ENCODE results near the gene TECPR1. TPM values are rescaled to one million over a fixed set of nuclear protein-coding genes. Genes with fewer than 3 reads are reported as not detected.

The TECPR1 gene
- polyA plus RNA-seq, 2 of the 4 experiments (the other 2 are of a cell fraction), result 2.5 to 11.1 TPM

DNA sequence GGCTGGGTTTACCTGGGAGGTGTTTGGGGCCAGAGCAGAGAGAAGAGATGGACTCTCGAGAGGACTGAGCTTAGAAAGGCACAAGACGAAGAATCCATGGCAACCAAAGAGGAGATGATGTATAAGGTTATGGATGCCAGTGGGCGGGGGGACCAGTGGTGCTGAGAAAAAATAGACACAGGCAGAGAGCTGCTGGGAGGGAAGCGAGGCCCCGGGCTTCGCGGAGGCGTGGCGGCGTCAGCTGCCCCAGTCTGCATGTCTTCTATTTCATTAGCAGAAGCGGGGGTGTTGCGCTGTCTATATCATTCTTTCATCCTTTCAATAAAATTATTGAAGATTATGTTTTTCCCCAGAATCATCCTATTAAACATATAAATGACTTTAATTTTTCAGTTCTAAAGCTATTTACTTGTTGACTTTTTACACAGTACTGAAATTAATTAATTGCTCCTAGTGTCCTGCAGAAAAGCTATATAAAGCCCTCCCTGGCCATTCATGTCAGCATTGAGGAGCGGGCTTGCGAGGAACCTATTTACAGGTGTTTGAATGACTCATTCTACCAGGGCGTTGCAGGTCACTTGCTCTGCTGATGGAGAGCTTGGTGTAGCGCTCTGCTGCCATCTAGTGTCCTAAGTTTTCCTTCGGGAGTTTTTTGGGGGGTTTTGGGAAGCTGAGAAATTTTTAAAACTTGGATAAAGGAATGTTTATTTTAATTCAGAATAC is 83.7 kb downstream of the TECPR1 start:
- no peak overlapping the region for H3K4me3 ChIP-seq
- TF ChIP-seq, protein P1, sequence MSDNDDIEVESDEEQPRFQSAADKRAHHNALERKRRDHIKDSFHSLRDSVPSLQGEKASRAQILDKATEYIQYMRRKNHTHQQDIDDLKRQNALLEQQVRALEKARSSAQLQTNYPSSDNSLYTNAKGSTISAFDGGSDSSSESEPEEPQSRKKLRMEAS (IDR thresholded peaks at IDR 0.05), result no peak
- TF ChIP-seq, protein P2, sequence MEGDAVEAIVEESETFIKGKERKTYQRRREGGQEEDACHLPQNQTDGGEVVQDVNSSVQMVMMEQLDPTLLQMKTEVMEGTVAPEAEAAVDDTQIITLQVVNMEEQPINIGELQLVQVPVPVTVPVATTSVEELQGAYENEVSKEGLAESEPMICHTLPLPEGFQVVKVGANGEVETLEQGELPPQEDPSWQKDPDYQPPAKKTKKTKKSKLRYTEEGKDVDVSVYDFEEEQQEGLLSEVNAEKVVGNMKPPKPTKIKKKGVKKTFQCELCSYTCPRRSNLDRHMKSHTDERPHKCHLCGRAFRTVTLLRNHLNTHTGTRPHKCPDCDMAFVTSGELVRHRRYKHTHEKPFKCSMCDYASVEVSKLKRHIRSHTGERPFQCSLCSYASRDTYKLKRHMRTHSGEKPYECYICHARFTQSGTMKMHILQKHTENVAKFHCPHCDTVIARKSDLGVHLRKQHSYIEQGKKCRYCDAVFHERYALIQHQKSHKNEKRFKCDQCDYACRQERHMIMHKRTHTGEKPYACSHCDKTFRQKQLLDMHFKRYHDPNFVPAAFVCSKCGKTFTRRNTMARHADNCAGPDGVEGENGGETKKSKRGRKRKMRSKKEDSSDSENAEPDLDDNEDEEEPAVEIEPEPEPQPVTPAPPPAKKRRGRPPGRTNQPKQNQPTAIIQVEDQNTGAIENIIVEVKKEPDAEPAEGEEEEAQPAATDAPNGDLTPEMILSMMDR (IDR thresholded peaks at IDR 0.05), result peak; percentile 95
- TF ChIP-seq FOSL2 (IDR thresholded peaks at IDR 0.05) (0 out of 2 replicates have a peak, but pooled peaks have one; percentile 18), FOSL2 (CRISPR knock-in tag; IDR thresholded peaks at IDR 0.05) (peak; percentile 85), ESRRA (IDR thresholded peaks at IDR 0.05; ENCODE audit: borderline replicate concordance, low read length) (no peak), SMC3 (IDR thresholded peaks at IDR 0.05) (peak; percentile 84), RAD21 (conservative IDR thresholded peaks at IDR 0.05 in 1 of 2, IDR thresholded peaks at IDR 0.05 in 1 of 2) (peak; percentile 91 to 94), SREBF2 (IDR thresholded peaks at IDR 0.05) (no peak), RFX5 (IDR thresholded peaks at IDR 0.05) (no peak), RCOR1 (IDR thresholded peaks at IDR 0.05; ENCODE audit: low read depth, low read length) (no peak), EHF (CRISPR knock-in tag; IDR thresholded peaks at IDR 0.05) (no peak)
- TF ChIP-seq, protein P3, sequence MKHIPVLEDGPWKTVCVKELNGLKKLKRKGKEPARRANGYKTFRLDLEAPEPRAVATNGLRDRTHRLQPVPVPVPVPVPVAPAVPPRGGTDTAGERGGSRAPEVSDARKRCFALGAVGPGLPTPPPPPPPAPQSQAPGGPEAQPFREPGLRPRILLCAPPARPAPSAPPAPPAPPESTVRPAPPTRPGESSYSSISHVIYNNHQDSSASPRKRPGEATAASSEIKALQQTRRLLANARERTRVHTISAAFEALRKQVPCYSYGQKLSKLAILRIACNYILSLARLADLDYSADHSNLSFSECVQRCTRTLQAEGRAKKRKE (CRISPR knock-in tag; IDR thresholded peaks at IDR 0.05; ENCODE audit: low read depth), result no peak
- peak; percentile 71 to 82 for DNase-seq (ENCODE audit: low read depth in 1 of 2, low spot score in 1 of 2)
- no peaks in the 10 kb centered on the region for H3K9me3 ChIP-seq
- FAIRE-seq, result no peak
- CTCF ChIA-PET, result interaction anchor here (0.5 to 24.1 kb wide), 50 partner anchors 9 to 757 kb away, joined by 3 to 493 read pairs (median 5); partner anchors contain the start of gene LMTK2
- H3K4me2 ChIP-seq, result no peak overlapping the region
- WGBS (ENCODE audit: missing lambda C conversion rate), result 59% methylated on average over 17 of the region's 17 CpGs
- ATAC-seq, result peak; percentile 68 to 75; a peak in 5 of 6 replicates
- POLR2A ChIA-PET, result interaction anchor here (0.7 kb wide), 1 partner anchor 147 kb away, joined by 3 read pairs; no protein-coding TSS in a partner anchor
- H3K27ac ChIP-seq, result no peak overlapping the region
- H3K4me1 ChIP-seq, result peaks cover 3% of the 10 kb centered on the region; the same call in 1 of the 3 replicates

DNA sequence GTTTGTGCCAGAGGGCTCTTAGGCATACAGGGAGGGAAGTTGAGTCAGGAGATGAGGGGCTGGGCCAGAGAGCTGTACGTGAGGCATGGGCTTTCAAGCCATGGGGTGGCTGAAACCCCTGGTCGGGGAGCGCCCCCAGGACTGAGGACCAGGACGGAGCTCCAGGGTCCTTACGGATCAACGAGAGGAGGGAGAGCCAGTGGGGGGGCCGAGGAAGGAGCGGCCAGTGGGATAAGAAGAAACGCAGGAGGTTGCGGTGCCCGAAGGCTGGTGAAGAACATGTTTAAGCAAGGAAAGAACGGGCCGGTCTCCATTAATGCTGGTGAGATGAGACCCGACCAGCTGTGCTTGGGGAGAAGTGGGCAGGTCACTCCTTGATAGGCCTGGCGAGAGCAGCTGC is 84.4 kb downstream of the TECPR1 start:
- H3K4me2 ChIP-seq, result no peak overlapping the region
- CTCF ChIA-PET, result interaction anchor here (0.5 to 24.1 kb wide), 25 partner anchors 11 to 757 kb away, joined by 3 to 493 read pairs (median 6); partner anchors contain the start of gene LMTK2
- ATAC-seq (peak in 1 of 2 experiments; percentile 9; a peak in 1 of 6 replicates), DNase-seq (ENCODE audit: low read depth in 1 of 2, low spot score in 1 of 2) (no peak), FAIRE-seq (no peak)
- H3K4me3 ChIP-seq, result no peak overlapping the region
- H3K4me1 ChIP-seq, result peaks cover 3% of the 10 kb centered on the region; the same call in 1 of the 3 replicates
- POLR2A ChIA-PET, result no interaction called here
- 95% methylated on average over 15 of the region's 15 CpGs for WGBS (ENCODE audit: missing lambda C conversion rate)
- TF ChIP-seq ZFP36 (IDR thresholded peaks at IDR 0.05; ENCODE audit: borderline replicate concordance, partially characterized antibody) (no peak), CEBPB (IDR thresholded peaks at IDR 0.05) (no peak), EHMT2 (IDR thresholded peaks at IDR 0.05; ENCODE audit: low read depth) (no peak), HOXB5 (CRISPR knock-in tag; IDR thresholded peaks at IDR 0.05) (no peak), GATA3 (IDR thresholded peaks at IDR 0.05; ENCODE audit: borderline replicate concordance) (no peak), CBX2 (IDR thresholded peaks at IDR 0.05; ENCODE audit: borderline replicate concordance, low read depth) (no peak), PHF8 (IDR thresholded peaks at IDR 0.05; ENCODE audit: borderline replicate concordance, low read depth) (no peak), KDM1A (IDR thresholded peaks at IDR 0.05; ENCODE audit: low read depth) (no peak), RCOR1 (IDR thresholded peaks at IDR 0.05; ENCODE audit: low read depth, low read length) (no peak), POLR2A (IDR thresholded peaks at IDR 0.05; ENCODE audit: low read length) (no peak), EHF (CRISPR knock-in tag; IDR thresholded peaks at IDR 0.05) (no peak), POLR2AphosphoS2 (conservative IDR thresholded peaks at IDR 0.05; ENCODE audit: low read length) (no peak), MYC (IDR thresholded peaks at IDR 0.05; ENCODE audit: borderline replicate concordance, low read length) (no peak)
- TF ChIP-seq, protein P4, sequence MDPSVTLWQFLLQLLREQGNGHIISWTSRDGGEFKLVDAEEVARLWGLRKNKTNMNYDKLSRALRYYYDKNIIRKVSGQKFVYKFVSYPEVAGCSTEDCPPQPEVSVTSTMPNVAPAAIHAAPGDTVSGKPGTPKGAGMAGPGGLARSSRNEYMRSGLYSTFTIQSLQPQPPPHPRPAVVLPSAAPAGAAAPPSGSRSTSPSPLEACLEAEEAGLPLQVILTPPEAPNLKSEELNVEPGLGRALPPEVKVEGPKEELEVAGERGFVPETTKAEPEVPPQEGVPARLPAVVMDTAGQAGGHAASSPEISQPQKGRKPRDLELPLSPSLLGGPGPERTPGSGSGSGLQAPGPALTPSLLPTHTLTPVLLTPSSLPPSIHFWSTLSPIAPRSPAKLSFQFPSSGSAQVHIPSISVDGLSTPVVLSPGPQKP (IDR thresholded peaks at IDR 0.05; ENCODE audit: low read depth, low read length), result no peak
- TF ChIP-seq, protein P3 (CRISPR knock-in tag; IDR thresholded peaks at IDR 0.05; ENCODE audit: low read depth), result no peak
- TF ChIP-seq, protein P2 (IDR thresholded peaks at IDR 0.05), result no peak
- TF ChIP-seq, protein P5, sequence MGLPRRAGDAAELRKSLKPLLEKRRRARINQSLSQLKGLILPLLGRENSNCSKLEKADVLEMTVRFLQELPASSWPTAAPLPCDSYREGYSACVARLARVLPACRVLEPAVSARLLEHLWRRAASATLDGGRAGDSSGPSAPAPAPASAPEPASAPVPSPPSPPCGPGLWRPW (IDR thresholded peaks at IDR 0.05), result no peak
- no peaks in the 10 kb centered on the region for H3K9me3 ChIP-seq
- H3K27ac ChIP-seq, result no peak overlapping the region
